Thymus (tissue), 2 donors: Measurements from ENCODE around the gene DHRS9. TPM values are rescaled to one million over a fixed set of nuclear protein-coding genes. Genes with fewer than 3 reads are reported as not detected.

Experiments used
- polyA plus RNA-seq: library from polyadenylated mRNA; stranded (reverse); fragments of 200-250 nt; gene quantifications from one replicate; pipeline ENCODE4 v1.2.3, GENCODE V29; 2013
- total RNA-seq: library from RNA; stranded (reverse); fragments of 120-200 nt; gene quantifications from one replicate; pipeline ENCODE4 v1.2.4, GENCODE V29; 2013
- donor health status: healthy.

DHRS9 gene
- total and polyA plus RNA-seq, 2 donors, result 0.85 to 3.1 TPM

Other genes with a start within 250 kb of the DHRS9 start
- 16.0 TPM for gene SPC25, start 179.1 kb upstream of the DHRS9 start, total RNA-seq
- gene SPC25, start 179.1 kb upstream of the DHRS9 start, polyA plus RNA-seq, result 1.8 TPM
- gene G6PC2, start 168.3 kb upstream of the DHRS9 start, total RNA-seq, result not detected
- 0.05 TPM for gene G6PC2, start 168.3 kb upstream of the DHRS9 start, polyA plus RNA-seq
- gene ABCB11, start 38.2 kb upstream of the DHRS9 start, total RNA-seq, result 0.05 TPM
- 0.09 TPM for gene ABCB11, start 38.2 kb upstream of the DHRS9 start, polyA plus RNA-seq